Activated CD4-positive, alpha-beta memory T cell treated with anti-CD3 and anti-CD28 coated beads for 36 hours (primary cell): ENCODE measurements around the gene SP3. TPM values are rescaled to one million over a fixed set of nuclear protein-coding genes. Genes with fewer than 3 reads are reported as not detected.
A peak's percentile ranks its signal among the peaks of the same experiment; 100 is the strongest.

ENCODE experiments used
- CTCF ChIA-PET: fragments of 350-600 bp; sonication (Branson Sonifier 250); formaldehyde crosslinking; loops from one replicate; lab custom pipeline; 2021; ENCODE audit warnings: antibody characterized with exemption, inconsistent platforms; lab: Charles Lee
- POLR2A ChIA-PET: fragments of 350-600 bp; sonication (Branson Sonifier 250); formaldehyde crosslinking; loops from one replicate; lab custom pipeline; 2021; ENCODE audit warnings: antibody characterized with exemption; lab: Charles Lee
- DNase-seq: peaks from one replicate; pipeline ENCODE4 v3.0.0-alpha.2; 2020
- H3K27ac Mint-ChIP-seq: one replicate; pipeline ENCODE4 v1.8.0; 2021; ENCODE audit warnings: mixed read lengths
- H3K27me3 Mint-ChIP-seq: one replicate; pipeline ENCODE4 v1.8.0; 2021; ENCODE audit warnings: mixed read lengths
- H3K36me3 Mint-ChIP-seq: one replicate; pipeline ENCODE4 v1.8.0; 2021; ENCODE audit warnings: mixed read lengths
- H3K4me1 Mint-ChIP-seq: one replicate; pipeline ENCODE4 v1.8.0; 2021; ENCODE audit warnings: low read depth, mixed read lengths
- H3K4me3 Mint-ChIP-seq: one replicate; pipeline ENCODE4 v1.8.0; 2021; ENCODE audit warnings: mild to moderate bottlenecking, mixed read lengths
- H3K9me3 Mint-ChIP-seq: one replicate; pipeline ENCODE4 v1.8.0; 2021; ENCODE audit warnings: mixed read lengths
- intact Hi-C: fragments of 100-400 bp; cut with micrococcal nuclease; formaldehyde crosslinking; loops from one replicate; pipeline ENCODE4 v1.15.1; 2023
- total RNA-seq, 2 experiments: library from RNA; stranded (reverse); gene quantifications; one replicate each; pipeline ENCODE4 v1.2.3, GENCODE V29; 2021

The SP3 gene
- total RNA-seq, 2 experiments from 2014 or later, result 79.9 to 90.1 TPM

- Mint-ChIP-seq H3K27ac (no peak overlapping the region), H3K27me3 (peaks cover 6% of the 10 kb centered on the region), H3K4me3 (no peak overlapping the region), H3K9me3 (no peaks in the 10 kb centered on the region), H3K36me3 (no peaks in the 10 kb centered on the region), H3K4me1 (peaks cover 9% of the 10 kb centered on the region)
- CTCF ChIA-PET, result no interaction called here
- intact Hi-C loops, result loop anchor here (1.0 to 2.0 kb wide), 3 partner anchors 20 to 34 kb away; no protein-coding TSS in a partner anchor
- DNase-seq, result peak; percentile 48
- POLR2A ChIA-PET, result interaction anchor here (0.6 to 1.3 kb wide), 2 partner anchors 19 to 1010 kb away, joined by 3 read pairs; no protein-coding TSS in a partner anchor
Observed at GRCh38 chr2:174004905-174005605, 39.9 kb upstream of the SP3 start.

DNA sequence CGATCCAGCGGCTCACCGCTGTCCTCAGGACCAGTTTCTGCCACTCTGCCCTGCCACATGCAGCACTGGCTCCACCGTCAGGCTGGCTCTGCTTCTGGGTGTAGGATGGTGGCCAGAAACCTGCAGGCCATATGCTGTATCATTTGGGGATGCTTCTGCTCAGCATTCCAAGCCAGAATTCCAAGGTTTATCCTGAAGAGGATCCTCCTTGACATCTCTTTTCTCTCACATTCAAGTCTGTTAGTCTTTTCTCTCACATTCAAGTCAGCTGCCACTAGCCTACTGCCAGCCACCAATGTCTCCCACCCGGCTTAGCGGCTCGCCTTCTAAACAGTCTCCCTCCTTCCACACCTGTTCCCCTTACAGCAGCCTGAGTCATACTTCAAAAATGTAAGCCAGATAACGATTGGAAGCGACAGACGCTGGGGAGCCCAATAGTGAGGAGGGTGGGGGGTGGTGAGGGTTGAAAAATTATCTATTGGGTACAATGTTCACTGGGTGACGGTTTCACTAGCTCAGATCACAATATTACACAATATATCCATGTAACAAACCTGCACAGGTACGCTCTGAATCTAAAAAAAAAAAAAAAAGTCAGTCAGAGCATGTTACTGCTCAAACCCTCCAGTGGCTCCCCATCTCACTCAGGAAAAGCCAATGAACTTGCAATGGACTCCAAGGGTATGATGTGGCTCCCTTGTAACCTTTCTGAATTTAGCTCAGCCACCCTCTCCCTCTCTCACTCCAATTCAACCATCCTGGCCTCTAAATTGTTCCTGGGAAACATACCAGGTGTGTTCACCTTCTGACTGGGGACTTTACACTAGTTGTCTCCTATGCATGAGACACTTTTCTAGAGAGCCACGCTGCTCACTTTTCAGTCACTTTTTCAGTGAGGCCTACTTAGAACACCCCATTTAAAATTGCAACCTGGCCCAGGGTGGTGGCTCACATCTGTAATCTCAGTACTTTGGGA is 38.8 kb upstream of the SP3 start:
- POLR2A ChIA-PET, result interaction anchor here (0.6 kb wide), 1 partner anchor 1011 kb away, joined by 3 read pairs; no protein-coding TSS in a partner anchor
- Mint-ChIP-seq H3K9me3 (no peaks in the 10 kb centered on the region), H3K27ac (no peak overlapping the region), H3K4me1 (peaks cover 9% of the 10 kb centered on the region), H3K4me3 (no peak overlapping the region), H3K27me3 (peaks cover 3% of the 10 kb centered on the region), H3K36me3 (no peaks in the 10 kb centered on the region)
- intact Hi-C loops, result loop anchor here (2.0 kb wide), 2 partner anchors 21 to 25 kb away; no protein-coding TSS in a partner anchor
- DNase-seq, result no peak
- CTCF ChIA-PET, result no interaction called here

DNA sequence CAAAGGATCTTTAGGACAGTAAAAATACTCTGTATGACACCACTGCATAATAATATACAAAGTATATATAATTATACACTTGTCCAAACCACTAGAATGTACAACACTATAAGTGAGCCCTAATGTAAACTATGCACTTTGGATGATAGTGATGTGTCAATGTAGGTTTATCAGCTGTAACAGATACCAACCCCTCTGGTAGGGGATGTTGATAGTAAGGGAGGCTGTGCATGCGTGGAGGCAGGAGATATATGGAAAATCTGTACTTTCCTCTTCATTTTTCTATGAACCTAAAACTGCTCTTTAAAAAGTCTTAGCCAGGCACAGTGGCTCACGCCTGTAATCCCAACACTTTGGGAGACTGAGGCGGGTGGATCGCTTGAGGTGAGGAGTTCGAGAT is 37.5 kb upstream of the SP3 start:
- ChIA-PET CTCF (no interaction called here), POLR2A (no interaction called here)
- H3K4me3 Mint-ChIP-seq, result no peak overlapping the region
- peaks cover 9% of the 10 kb centered on the region for H3K4me1 Mint-ChIP-seq
- H3K27ac Mint-ChIP-seq, result no peak overlapping the region
- no peak for DNase-seq
- H3K36me3 Mint-ChIP-seq, result no peaks in the 10 kb centered on the region
- peaks cover 3% of the 10 kb centered on the region for H3K27me3 Mint-ChIP-seq
- intact Hi-C loops, result no loop called here
- no peaks in the 10 kb centered on the region for H3K9me3 Mint-ChIP-seq

DNA sequence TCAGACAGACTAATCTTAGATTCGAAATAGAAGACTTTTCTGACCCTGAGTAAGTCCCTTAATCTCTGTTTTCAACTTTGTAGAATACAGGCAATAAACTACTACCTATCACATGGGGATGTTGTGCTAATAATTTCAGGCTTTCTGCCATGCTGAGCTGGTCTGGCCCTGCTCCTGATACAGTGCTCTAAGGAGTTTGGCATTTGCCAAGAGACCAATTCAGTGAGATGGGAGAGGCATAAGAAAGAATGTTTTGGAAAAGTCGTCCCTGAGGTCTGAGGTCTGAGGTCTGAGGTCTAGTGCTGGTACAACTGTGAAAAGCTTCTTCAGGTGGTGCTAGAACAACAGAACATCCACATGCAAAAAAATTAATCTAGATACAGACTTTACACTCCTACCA is 35.9 kb upstream of the SP3 start:
- no peak overlapping the region for H3K27ac Mint-ChIP-seq
- intact Hi-C loops, result no loop called here
- H3K4me3 Mint-ChIP-seq, result no peak overlapping the region
- peaks cover 12% of the 10 kb centered on the region for H3K4me1 Mint-ChIP-seq
- CTCF ChIA-PET, result no interaction called here
- H3K9me3 Mint-ChIP-seq, result no peaks in the 10 kb centered on the region
- no peaks in the 10 kb centered on the region for H3K27me3 Mint-ChIP-seq
- H3K36me3 Mint-ChIP-seq, result no peaks in the 10 kb centered on the region
- no peak for DNase-seq
- POLR2A ChIA-PET, result no interaction called here

DNA sequence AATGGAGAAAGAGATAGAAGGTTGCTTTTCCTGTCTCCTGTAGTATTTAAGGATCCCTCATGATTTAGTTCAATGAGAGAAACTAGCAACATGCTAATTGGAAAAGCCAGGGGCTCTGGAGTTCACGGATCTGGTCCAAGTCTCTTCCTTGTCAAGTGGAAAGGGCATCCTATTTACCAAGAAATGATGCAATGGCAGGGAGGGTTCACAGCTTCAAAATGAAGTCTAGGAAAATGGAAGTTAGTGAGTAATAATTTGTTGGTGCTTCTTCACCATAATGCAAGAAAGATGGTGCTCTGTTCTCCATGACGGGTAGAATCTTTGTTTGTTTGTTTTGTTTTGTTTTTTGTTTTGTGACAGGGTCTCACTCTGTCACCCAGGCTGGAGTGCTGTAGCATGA is 34.6 kb upstream of the SP3 start:
- Mint-ChIP-seq H3K4me1 (peaks cover 4% of the 10 kb centered on the region), H3K36me3 (no peaks in the 10 kb centered on the region), H3K27ac (no peak overlapping the region), H3K9me3 (no peaks in the 10 kb centered on the region), H3K27me3 (no peaks in the 10 kb centered on the region), H3K4me3 (no peak overlapping the region)
- CTCF ChIA-PET, result no interaction called here
- no peak for DNase-seq
- intact Hi-C loops, result no loop called here
- POLR2A ChIA-PET, result no interaction called here

DNA sequence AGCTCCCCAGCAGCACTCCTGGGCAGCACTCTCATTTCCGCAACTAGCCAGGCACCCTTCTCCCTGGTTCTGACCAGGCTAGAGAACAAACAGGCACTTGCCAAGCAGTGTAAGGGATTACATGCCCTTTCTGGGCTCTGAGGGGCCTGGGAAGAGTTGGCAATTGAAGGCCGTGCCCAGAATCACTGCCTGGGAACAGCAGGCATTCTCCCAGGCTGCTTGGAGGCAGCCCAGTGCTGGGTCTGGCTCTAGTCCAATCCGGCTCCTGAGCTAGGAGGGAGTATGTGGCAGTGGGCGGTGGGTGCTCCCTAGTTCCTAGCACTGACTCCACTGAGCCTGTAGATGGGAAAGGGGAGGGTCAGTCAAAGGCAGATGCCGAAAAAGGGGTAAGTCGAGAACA is 34.1 kb upstream of the SP3 start:
- no peak overlapping the region for H3K27ac Mint-ChIP-seq
- ChIA-PET CTCF (no interaction called here), POLR2A (no interaction called here)
- no peak overlapping the region for H3K4me3 Mint-ChIP-seq
- intact Hi-C loops, result no loop called here
- no peaks in the 10 kb centered on the region for H3K27me3 Mint-ChIP-seq
- H3K36me3 Mint-ChIP-seq, result no peaks in the 10 kb centered on the region
- no peak for DNase-seq
- no peaks in the 10 kb centered on the region for H3K9me3 Mint-ChIP-seq
- H3K4me1 Mint-ChIP-seq, result peaks cover 3% of the 10 kb centered on the region

DNA sequence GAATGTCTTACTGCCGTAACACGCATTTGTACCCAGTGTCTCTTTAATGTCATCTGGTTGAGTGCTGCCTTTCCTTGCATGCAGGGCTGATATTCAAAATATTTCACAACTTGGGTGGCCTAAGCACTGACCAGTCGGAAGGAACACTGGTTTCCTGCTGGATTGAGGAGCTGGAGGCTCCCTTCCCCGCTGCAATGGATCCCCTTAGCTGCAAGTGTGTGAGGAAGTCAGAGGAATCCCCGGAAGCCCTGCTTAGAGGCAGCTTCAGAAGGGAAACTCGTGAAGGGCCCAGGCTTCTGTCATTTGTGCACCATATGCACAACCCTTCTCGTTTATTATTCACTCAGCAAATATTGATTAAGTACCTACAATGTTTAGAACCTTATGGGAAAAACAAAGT is 33.2 kb upstream of the SP3 start:
- H3K27me3 Mint-ChIP-seq, result no peaks in the 10 kb centered on the region
- no peaks in the 10 kb centered on the region for H3K9me3 Mint-ChIP-seq
- ChIA-PET CTCF (no interaction called here), POLR2A (no interaction called here)
- no peak for DNase-seq
- intact Hi-C loops, result no loop called here
- no peak overlapping the region for H3K4me3 Mint-ChIP-seq
- H3K4me1 Mint-ChIP-seq, result peaks cover 3% of the 10 kb centered on the region
- H3K27ac Mint-ChIP-seq, result no peak overlapping the region
- H3K36me3 Mint-ChIP-seq, result no peaks in the 10 kb centered on the region

DNA sequence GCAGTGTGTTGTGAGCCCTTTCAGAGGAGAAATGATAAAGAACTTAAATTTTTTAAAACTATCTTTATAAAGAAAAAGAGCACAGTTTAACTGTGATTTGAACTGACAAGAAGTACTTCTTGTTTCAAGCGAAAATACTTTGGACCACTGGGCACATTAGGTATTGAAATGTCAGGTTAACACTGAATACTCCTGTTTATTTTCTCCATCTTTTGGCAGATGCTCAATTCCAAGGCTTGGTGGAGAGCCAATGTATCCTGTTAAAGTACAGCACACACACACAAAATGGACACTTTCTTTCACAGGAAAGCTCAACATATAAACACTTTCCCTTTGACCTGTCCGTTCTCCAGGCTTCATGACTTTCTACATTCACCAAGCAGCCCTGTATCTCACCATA is 32.6 kb upstream of the SP3 start:
- ChIA-PET POLR2A (no interaction called here), CTCF (no interaction called here)
- intact Hi-C loops, result no loop called here
- no peaks in the 10 kb centered on the region for H3K27me3 Mint-ChIP-seq
- no peaks in the 10 kb centered on the region for H3K9me3 Mint-ChIP-seq
- no peak for DNase-seq
- peaks cover 3% of the 10 kb centered on the region for H3K4me1 Mint-ChIP-seq
- H3K27ac Mint-ChIP-seq, result no peak overlapping the region
- H3K4me3 Mint-ChIP-seq, result no peak overlapping the region
- no peaks in the 10 kb centered on the region for H3K36me3 Mint-ChIP-seq

GRCh38 chr2:173997269-173997668 is 32.1 kb upstream of the SP3 start:
- intact Hi-C loops, result no loop called here
- no peak for DNase-seq
- Mint-ChIP-seq H3K36me3 (no peaks in the 10 kb centered on the region), H3K9me3 (no peaks in the 10 kb centered on the region), H3K27ac (no peak overlapping the region), H3K27me3 (no peaks in the 10 kb centered on the region), H3K4me3 (no peak overlapping the region), H3K4me1 (peaks cover 3% of the 10 kb centered on the region)
- ChIA-PET CTCF (no interaction called here), POLR2A (no interaction called here)

DNA sequence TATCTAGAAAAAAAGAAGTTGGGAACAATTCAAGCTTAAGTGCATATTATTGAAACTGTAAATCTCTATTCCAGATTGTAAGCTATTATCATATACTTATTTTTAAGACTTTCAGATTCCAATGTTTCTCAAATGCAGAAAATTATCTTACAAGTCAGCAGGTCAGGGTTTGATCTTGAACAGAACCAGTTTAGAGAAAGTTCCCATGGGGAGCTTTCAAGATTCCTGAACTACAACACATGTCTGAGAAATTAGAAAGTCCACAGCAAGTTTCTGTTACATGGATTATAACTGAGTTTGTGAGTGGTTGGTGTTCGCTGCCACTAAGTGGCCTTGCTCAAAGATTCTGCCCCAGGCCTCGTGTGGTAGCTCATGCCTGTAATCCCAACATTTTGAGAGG is 31.6 kb upstream of the SP3 start:
- H3K9me3 Mint-ChIP-seq, result no peaks in the 10 kb centered on the region
- peaks cover 3% of the 10 kb centered on the region for H3K4me1 Mint-ChIP-seq
- ChIA-PET POLR2A (no interaction called here), CTCF (no interaction called here)
- no peaks in the 10 kb centered on the region for H3K36me3 Mint-ChIP-seq
- H3K27ac Mint-ChIP-seq, result no peak overlapping the region
- intact Hi-C loops, result no loop called here
- no peak for DNase-seq
- no peaks in the 10 kb centered on the region for H3K27me3 Mint-ChIP-seq
- no peak overlapping the region for H3K4me3 Mint-ChIP-seq

GRCh38 chr2:173993459-173993858 is 28.3 kb upstream of the SP3 start:
- intact Hi-C loops, result no loop called here
- no peaks in the 10 kb centered on the region for H3K27me3 Mint-ChIP-seq
- no peak overlapping the region for H3K4me3 Mint-ChIP-seq
- no peaks in the 10 kb centered on the region for H3K36me3 Mint-ChIP-seq
- peaks cover 3% of the 10 kb centered on the region for H3K4me1 Mint-ChIP-seq
- CTCF ChIA-PET, result no interaction called here
- no peaks in the 10 kb centered on the region for H3K9me3 Mint-ChIP-seq
- H3K27ac Mint-ChIP-seq, result no peak overlapping the region
- POLR2A ChIA-PET, result no interaction called here
- no peak for DNase-seq

GRCh38 chr2:173991856-173992588 is 26.8 kb upstream of the SP3 start:
- ChIA-PET POLR2A (no interaction called here), CTCF (no interaction called here)
- H3K9me3 Mint-ChIP-seq, result no peaks in the 10 kb centered on the region
- no peaks in the 10 kb centered on the region for H3K36me3 Mint-ChIP-seq
- peaks cover 3% of the 10 kb centered on the region for H3K4me1 Mint-ChIP-seq
- no peak overlapping the region for H3K4me3 Mint-ChIP-seq
- H3K27me3 Mint-ChIP-seq, result no peaks in the 10 kb centered on the region
- H3K27ac Mint-ChIP-seq, result no peak overlapping the region
- no peak for DNase-seq
- intact Hi-C loops, result no loop called here
